Mesenchymal stem cell (in vitro differentiated cells and primary cell): ENCODE results near the gene SIGLEC1.
A peak's percentile ranks its signal among the peaks of the same experiment; 100 is the strongest.

Experiments
- DNase-seq: peaks from one replicate; pipeline ENCODE4 v3.0.0-alpha.2; 2013
- H2AFZ ChIP-seq: one replicate; pipeline ENCODE4 v1.6.1; 2013; ENCODE audit warnings: low read depth, mild to moderate bottlenecking, control low read depth, inconsistent platforms, low read length, moderate library complexity
- H2AK5ac ChIP-seq: 2 replicates; pipeline ENCODE4 v1.6.1; 2013; ENCODE audit warnings: low read length, moderate library complexity, mild to moderate bottlenecking, inconsistent platforms; ENCODE audit not compliant: severe bottlenecking
- H2BK120ac ChIP-seq: one replicate; pipeline ENCODE4 v1.6.1; 2013; ENCODE audit warnings: low read depth, mild to moderate bottlenecking, inconsistent platforms, low read length, moderate library complexity
- H2BK12ac ChIP-seq, 2 experiments: one replicate each; pipeline ENCODE4 v1.6.1; 2013; ENCODE audit warnings: inconsistent platforms in 2 of 2, low read length in 2 of 2, mild to moderate bottlenecking in 2 of 2, moderate library complexity in 2 of 2, control low read depth in 1 of 2
- H2BK15ac ChIP-seq: one replicate; pipeline ENCODE4 v1.6.1; 2013; ENCODE audit warnings: mild to moderate bottlenecking, low read depth, inconsistent platforms; ENCODE audit not compliant: poor library complexity, severe bottlenecking
- H2BK5ac ChIP-seq: 2 replicates; pipeline ENCODE4 v1.6.1; 2013; ENCODE audit warnings: low read depth, mild to moderate bottlenecking, low read length, control low read depth, inconsistent platforms; ENCODE audit not compliant: poor library complexity, severe bottlenecking
- H3K14ac ChIP-seq, 2 experiments: one replicate each; pipeline ENCODE4 v1.6.1; 2013; ENCODE audit warnings: inconsistent platforms in 2 of 2, low read length in 2 of 2, control low read depth in 1 of 2, mild to moderate bottlenecking in 1 of 2, moderate library complexity in 1 of 2
- H3K18ac ChIP-seq, 2 experiments: one replicate each; pipeline ENCODE4 v1.6.1; 2013; ENCODE audit warnings: inconsistent platforms in 2 of 2, low read length in 2 of 2, control low read depth in 1 of 2, low read depth in 1 of 2, mild to moderate bottlenecking in 1 of 2
- H3K23ac ChIP-seq, 2 experiments: one replicate each; pipeline ENCODE4 v1.6.1; 2013; ENCODE audit warnings: inconsistent platforms in 2 of 2, low read length in 2 of 2, mild to moderate bottlenecking in 2 of 2, moderate library complexity in 2 of 2, control low read depth in 1 of 2
- H3K27ac ChIP-seq: 2 replicates; pipeline ENCODE4 v1.5.1; 2013; ENCODE audit warnings: mild to moderate bottlenecking, moderate library complexity, low read length, control low read depth, inconsistent platforms; ENCODE audit not compliant: poor library complexity, severe bottlenecking
- H3K27me3 ChIP-seq, 2 experiments: 2 replicates each; pipeline versions ENCODE4 v1.6.1 to v1.7.0; 2013; ENCODE audit warnings: low read length in 2 of 2, mild to moderate bottlenecking in 2 of 2, moderate library complexity in 2 of 2, control low read depth in 1 of 2, inconsistent platforms in 1 of 2; ENCODE audit not compliant: control insufficient read depth in 1 of 2, insufficient read depth in 1 of 2
- H3K36me3 ChIP-seq, 2 experiments: 2 replicates each; pipeline versions ENCODE4 v1.6.1 to v1.7.0; 2013; ENCODE audit warnings: low read length in 2 of 2, control low read depth in 1 of 2, inconsistent platforms in 1 of 2, low read depth in 1 of 2, mild to moderate bottlenecking in 1 of 2; ENCODE audit not compliant: insufficient read depth in 2 of 2, control insufficient read depth in 1 of 2
- H3K4ac ChIP-seq, 2 experiments: one replicate each; pipeline ENCODE4 v1.6.1; 2013; ENCODE audit warnings: inconsistent platforms in 2 of 2, low read length in 2 of 2, mild to moderate bottlenecking in 2 of 2, moderate library complexity in 2 of 2, control low read depth in 1 of 2, low read depth in 1 of 2
- H3K4me1 ChIP-seq: 2 replicates; pipeline ENCODE4 v1.6.1; 2013; ENCODE audit warnings: low read depth, low read length, control low read depth; ENCODE audit not compliant: control insufficient read depth, insufficient read depth
- H3K4me2 ChIP-seq: 2 replicates; pipeline ENCODE4 v1.6.1; 2013; ENCODE audit warnings: low read length, mild to moderate bottlenecking, inconsistent platforms; ENCODE audit not compliant: poor library complexity, severe bottlenecking
- H3K4me3 ChIP-seq, 2 experiments: 2 replicates each; pipeline versions ENCODE4 v1.5.1 to v1.7.0; 2013; ENCODE audit warnings: low read length in 2 of 2, mild to moderate bottlenecking in 2 of 2, control low read depth in 1 of 2, low read depth in 1 of 2; ENCODE audit not compliant: insufficient read depth in 1 of 2
- H3K79me1 ChIP-seq: replicated peaks from 2 replicates; pipeline ENCODE4 v1.6.1; 2013; ENCODE audit warnings: mild to moderate bottlenecking, control low read depth, low read length, inconsistent platforms; ENCODE audit not compliant: poor library complexity, severe bottlenecking
- H3K9ac ChIP-seq: 2 replicates; pipeline ENCODE4 v1.7.0; 2013; ENCODE audit warnings: mild to moderate bottlenecking, low read length, moderate library complexity
- H3K9me3 ChIP-seq: 2 replicates; pipeline ENCODE4 v1.7.0; 2013; ENCODE audit warnings: mild to moderate bottlenecking, low read length; ENCODE audit not compliant: control insufficient read depth
- H4K8ac ChIP-seq: one replicate; pipeline ENCODE4 v1.6.1; 2013; ENCODE audit warnings: inconsistent platforms, mild to moderate bottlenecking, low read length, moderate library complexity
- H4K91ac ChIP-seq: one replicate; pipeline ENCODE4 v1.6.1; 2013; ENCODE audit warnings: mild to moderate bottlenecking, low read length, inconsistent platforms
- WGBS: methylation state at CpG from one replicate; pipeline ENCODE4 v1.1.7; 2013; ENCODE audit warnings: mixed read lengths; 5-methylcytosine and 5-hydroxymethylcytosine counted together

Gene SIGLEC1

GRCh38 chr20:3749087-3749688 is 36.8 kb upstream of the SIGLEC1 start:
- Histone ChIP-seq H2BK15ac (no peak overlapping the region), H4K91ac (peak overlapping the region; percentile 77), H3K27ac (no peak overlapping the region), H2BK120ac (no peak overlapping the region), H3K23ac (no peak overlapping the region), H3K4me3 (no peak overlapping the region), H2AFZ (peak overlapping the region; percentile 29), H2AK5ac (no peak overlapping the region), H3K4ac (peak overlapping the region in 1 of 2 experiments; percentile 58), H3K4me2 (no peak overlapping the region), H2BK5ac (no peak overlapping the region), H3K79me1 (no peaks in the 10 kb centered on the region), H3K14ac (no peak overlapping the region), H3K27me3 (peaks cover 0 to 66% of the 10 kb centered on the region in 2 experiments), H3K9me3 (no peaks in the 10 kb centered on the region), H3K36me3 (peaks cover 13 to 19% of the 10 kb centered on the region in 2 experiments), H3K18ac (peak overlapping the region in 1 of 2 experiments; percentile 14), H3K9ac (no peak overlapping the region), H2BK12ac (no peak overlapping the region), H3K4me1 (peaks cover 24% of the 10 kb centered on the region), H4K8ac (peak overlapping the region; percentile 71)
- DNase-seq, result no peak
- 89% methylated on average over 18 of the region's 24 CpGs for WGBS

- Histone ChIP-seq H3K14ac (no peak overlapping the region), H2BK5ac (no peak overlapping the region), H3K23ac (no peak overlapping the region), H3K27ac (no peak overlapping the region), H3K9ac (no peak overlapping the region), H2AFZ (no peak overlapping the region), H3K79me1 (no peaks in the 10 kb centered on the region), H3K4me3 (no peak overlapping the region), H2BK15ac (no peak overlapping the region), H3K9me3 (no peaks in the 10 kb centered on the region), H4K91ac (no peak overlapping the region), H3K4me2 (no peak overlapping the region), H3K27me3 (peaks cover 0 to 69% of the 10 kb centered on the region in 2 experiments), H2BK12ac (no peak overlapping the region), H3K4me1 (peaks cover 24% of the 10 kb centered on the region), H3K4ac (no peak overlapping the region), H2BK120ac (no peak overlapping the region), H4K8ac (no peak overlapping the region), H3K18ac (no peak overlapping the region), H3K36me3 (peaks cover 13 to 14% of the 10 kb centered on the region in 2 experiments), H2AK5ac (no peak overlapping the region)
- WGBS, result 87% methylated on average over 15 of the region's 16 CpGs
- DNase-seq, result no peak
Observed at GRCh38 chr20:3748073-3748472, 35.7 kb upstream of the SIGLEC1 start.

DNA sequence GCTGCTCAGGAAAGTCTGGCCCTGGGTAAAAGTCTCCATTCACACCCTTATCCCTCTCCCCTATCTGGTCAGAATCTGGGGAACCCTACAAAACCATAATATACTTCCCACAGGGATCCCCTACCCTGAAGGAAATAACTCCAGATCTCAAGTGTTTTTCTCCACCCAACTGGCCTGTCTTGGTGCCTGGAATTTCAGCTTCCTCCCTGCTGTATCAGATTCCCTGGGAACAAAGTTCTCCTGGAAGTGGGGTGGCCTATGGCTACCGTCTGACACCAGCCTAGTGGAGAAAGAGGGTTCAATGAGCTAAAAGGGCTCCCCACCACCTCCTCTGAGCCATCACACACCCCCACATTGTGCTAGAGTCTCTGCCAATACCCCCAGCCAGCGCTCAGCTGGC is 35.1 kb upstream of the SIGLEC1 start:
- peaks cover 0 to 69% of the 10 kb centered on the region in 2 experiments for H3K27me3 ChIP-seq
- no peak overlapping the region for H2BK120ac ChIP-seq
- no peak overlapping the region for H2BK15ac ChIP-seq
- H3K14ac ChIP-seq, result no peak overlapping the region
- H3K4me1 ChIP-seq, result peaks cover 24% of the 10 kb centered on the region
- no peak overlapping the region for H4K8ac ChIP-seq
- no peak overlapping the region for H3K27ac ChIP-seq
- no peak overlapping the region for H2AK5ac ChIP-seq
- no peak overlapping the region for H4K91ac ChIP-seq
- H2BK5ac ChIP-seq, result no peak overlapping the region
- H3K4me2 ChIP-seq, result no peak overlapping the region
- H2AFZ ChIP-seq, result no peak overlapping the region
- 85% methylated on average over 2 of the region's 2 CpGs for WGBS
- no peak overlapping the region for H2BK12ac ChIP-seq
- no peak overlapping the region for H3K18ac ChIP-seq
- DNase-seq, result no peak
- no peak overlapping the region for H3K4me3 ChIP-seq
- H3K9me3 ChIP-seq, result no peaks in the 10 kb centered on the region
- no peak overlapping the region for H3K4ac ChIP-seq
- H3K9ac ChIP-seq, result no peak overlapping the region
- H3K79me1 ChIP-seq, result no peaks in the 10 kb centered on the region
- no peak overlapping the region for H3K23ac ChIP-seq
- H3K36me3 ChIP-seq, result peaks cover 13 to 14% of the 10 kb centered on the region in 2 experiments

DNA sequence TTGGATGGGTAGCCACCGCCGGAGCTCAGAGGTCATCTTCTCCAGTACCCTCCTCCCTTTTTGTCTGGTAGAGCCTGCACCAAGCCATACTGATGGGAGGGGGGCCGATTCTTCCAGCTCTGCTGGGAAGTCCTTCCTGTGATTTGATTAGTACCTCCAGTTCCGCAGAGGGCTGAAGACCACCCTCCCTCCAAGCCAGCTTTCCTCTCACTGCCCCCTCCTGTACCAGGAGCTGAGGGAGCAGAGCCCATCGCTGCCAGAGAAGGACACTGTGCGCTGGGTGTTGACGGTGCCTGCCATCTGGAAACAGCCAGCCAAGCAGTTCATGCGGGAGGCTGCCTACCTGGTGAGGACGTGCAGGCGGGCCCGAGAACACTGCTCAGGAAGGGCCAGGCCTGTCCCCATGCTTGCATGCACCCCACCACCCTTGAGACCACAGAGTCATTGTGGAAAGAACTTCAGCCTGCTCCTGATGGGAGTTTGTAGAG is 33.3 kb upstream of the SIGLEC1 start:
- Histone ChIP-seq H3K9ac (no peak overlapping the region), H3K79me1 (no peaks in the 10 kb centered on the region), H3K18ac (no peak overlapping the region), H3K23ac (no peak overlapping the region), H4K8ac (no peak overlapping the region), H2AFZ (no peak overlapping the region), H3K36me3 (peaks cover 0 to 5% of the 10 kb centered on the region in 2 experiments), H2BK15ac (no peak overlapping the region), H2AK5ac (no peak overlapping the region), H3K27ac (no peak overlapping the region), H2BK12ac (no peak overlapping the region), H2BK5ac (no peak overlapping the region), H3K27me3 (peaks cover 1 to 63% of the 10 kb centered on the region in 2 experiments), H3K4me2 (no peak overlapping the region), H3K9me3 (no peaks in the 10 kb centered on the region), H3K4me1 (peaks cover 16% of the 10 kb centered on the region), H3K4ac (no peak overlapping the region), H4K91ac (no peak overlapping the region), H3K4me3 (no peak overlapping the region), H2BK120ac (no peak overlapping the region), H3K14ac (no peak overlapping the region)
- 82% methylated on average over 11 of the region's 11 CpGs for WGBS
- DNase-seq, result no peak
